Measurements from ENCODE around the gene ZDHHC14.
A peak's percentile ranks its signal among the peaks of the same experiment; 100 is the strongest.

ZDHHC14 gene

DNA sequence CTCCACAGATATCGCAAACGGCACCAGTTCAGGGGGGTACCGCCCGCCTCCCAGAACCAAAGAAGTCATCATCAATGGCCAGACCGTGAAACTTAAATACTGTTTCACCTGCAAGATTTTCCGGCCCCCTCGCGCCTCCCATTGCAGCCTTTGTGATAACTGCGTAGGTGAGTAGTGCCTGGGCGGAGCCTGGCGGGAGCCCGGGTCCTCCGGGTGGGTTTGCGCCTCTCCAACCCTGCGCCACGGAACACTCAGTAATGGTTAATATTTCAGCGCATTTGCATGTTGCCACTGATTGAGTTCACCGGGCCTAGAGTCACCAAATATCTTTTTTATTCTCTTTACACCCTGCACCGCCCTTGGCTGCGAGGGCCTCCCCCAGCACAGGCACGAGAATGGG, 212.0 kb downstream of the ZDHHC14 start:
- no peak for DNase-seq (ENCODE audit: low read depth)
- no peak overlapping the region for H3K4me3 ChIP-seq (ENCODE audit: low read length)
- TF ChIP-seq, protein P1, sequence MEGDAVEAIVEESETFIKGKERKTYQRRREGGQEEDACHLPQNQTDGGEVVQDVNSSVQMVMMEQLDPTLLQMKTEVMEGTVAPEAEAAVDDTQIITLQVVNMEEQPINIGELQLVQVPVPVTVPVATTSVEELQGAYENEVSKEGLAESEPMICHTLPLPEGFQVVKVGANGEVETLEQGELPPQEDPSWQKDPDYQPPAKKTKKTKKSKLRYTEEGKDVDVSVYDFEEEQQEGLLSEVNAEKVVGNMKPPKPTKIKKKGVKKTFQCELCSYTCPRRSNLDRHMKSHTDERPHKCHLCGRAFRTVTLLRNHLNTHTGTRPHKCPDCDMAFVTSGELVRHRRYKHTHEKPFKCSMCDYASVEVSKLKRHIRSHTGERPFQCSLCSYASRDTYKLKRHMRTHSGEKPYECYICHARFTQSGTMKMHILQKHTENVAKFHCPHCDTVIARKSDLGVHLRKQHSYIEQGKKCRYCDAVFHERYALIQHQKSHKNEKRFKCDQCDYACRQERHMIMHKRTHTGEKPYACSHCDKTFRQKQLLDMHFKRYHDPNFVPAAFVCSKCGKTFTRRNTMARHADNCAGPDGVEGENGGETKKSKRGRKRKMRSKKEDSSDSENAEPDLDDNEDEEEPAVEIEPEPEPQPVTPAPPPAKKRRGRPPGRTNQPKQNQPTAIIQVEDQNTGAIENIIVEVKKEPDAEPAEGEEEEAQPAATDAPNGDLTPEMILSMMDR (conservative IDR thresholded peaks at IDR 0.05; ENCODE audit: low read depth, low read length) = no peak

GRCh38 chr6:157593596-157593995, 212.6 kb downstream of the ZDHHC14 start:
- TF ChIP-seq, protein P1 (conservative IDR thresholded peaks at IDR 0.05; ENCODE audit: low read depth, low read length) = no peak
- no peak overlapping the region for H3K4me3 ChIP-seq (ENCODE audit: low read length)
- DNase-seq (ENCODE audit: low read depth) = no peak

GRCh38 chr6:157594292-157594691, 213.3 kb downstream of the ZDHHC14 start:
- TF ChIP-seq, protein P1 (conservative IDR thresholded peaks at IDR 0.05; ENCODE audit: low read depth, low read length) = no peak
- DNase-seq (ENCODE audit: low read depth) = no peak
- no peak overlapping the region for H3K4me3 ChIP-seq (ENCODE audit: low read length)

DNA sequence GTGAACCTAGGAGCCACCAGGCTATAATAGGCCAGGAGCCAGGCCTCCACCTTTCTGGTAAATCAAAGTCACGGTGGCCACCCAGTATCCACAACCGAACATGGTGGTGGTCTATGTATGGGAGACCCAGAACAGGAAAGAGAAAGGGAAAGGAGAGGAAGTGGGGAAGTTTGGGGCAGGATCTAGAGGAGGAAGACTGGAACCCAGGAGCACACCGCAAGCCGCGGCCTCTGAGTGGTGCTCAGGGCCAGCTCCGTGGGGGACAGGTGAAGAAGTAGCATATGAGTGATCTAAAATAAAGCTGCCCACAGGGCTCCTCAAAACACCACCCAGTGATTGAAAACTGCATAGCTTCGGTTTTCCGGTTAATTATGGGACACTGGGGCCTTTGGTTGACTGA, 214.8 kb downstream of the ZDHHC14 start:
- no peak for DNase-seq (ENCODE audit: low read depth)
- H3K4me3 ChIP-seq (ENCODE audit: low read length) = no peak overlapping the region
- TF ChIP-seq, protein P1 (conservative IDR thresholded peaks at IDR 0.05; ENCODE audit: low read depth, low read length) = no peak

- no peak for DNase-seq (ENCODE audit: low read depth)
- TF ChIP-seq, protein P1 (conservative IDR thresholded peaks at IDR 0.05; ENCODE audit: low read depth, low read length) = no peak
- H3K4me3 ChIP-seq (ENCODE audit: low read length) = no peak overlapping the region
Observed at GRCh38 chr6:157596461-157596860, 215.5 kb downstream of the ZDHHC14 start.

GRCh38 chr6:157596886-157597285, 215.9 kb downstream of the ZDHHC14 start:
- TF ChIP-seq, protein P1 (conservative IDR thresholded peaks at IDR 0.05; ENCODE audit: low read depth, low read length) = no peak
- no peak overlapping the region for H3K4me3 ChIP-seq (ENCODE audit: low read length)
- DNase-seq (ENCODE audit: low read depth) = no peak

- TF ChIP-seq, protein P1 (conservative IDR thresholded peaks at IDR 0.05; ENCODE audit: low read depth, low read length) = peak; percentile 67
Observed at GRCh38 chr6:157597461-157598312, 216.7 kb downstream of the ZDHHC14 start.

More at GRCh38 chr6:157597461-157598312, 216.7 kb downstream of the ZDHHC14 start:
- no peak for DNase-seq (ENCODE audit: low read depth)
- no peak overlapping the region for H3K4me3 ChIP-seq (ENCODE audit: low read length)

Data from retinal pigment epithelial cell (primary cell).